ENCODE results near the gene TRMT61A. TPM values are rescaled to one million over a fixed set of nuclear protein-coding genes. Genes with fewer than 3 reads are reported as not detected.

TRMT61A gene
- total RNA-seq, 1 donor from 2014 or later = 6.1 TPM

- peak overlapping the region; percentile 73 for H3K4me3 Mint-ChIP-seq (ENCODE audit: unreplicated experiment)
- H3K36me3 Mint-ChIP-seq (ENCODE audit: low read depth, unreplicated experiment) = peaks cover 11% of the 10 kb centered on the region
- peaks cover 4% of the 10 kb centered on the region for H3K4me1 Mint-ChIP-seq (ENCODE audit: unreplicated experiment)
- no peak for TF ChIP-seq CTCF (IDR thresholded peaks at IDR 0.05; ENCODE audit: unreplicated experiment)
- peaks cover 12% of the 10 kb centered on the region for H3K27me3 Mint-ChIP-seq (ENCODE audit: unreplicated experiment)
- no peak for DNase-seq (ENCODE audit: low spot score)
- H3K27ac Mint-ChIP-seq (ENCODE audit: unreplicated experiment) = no peak overlapping the region
- H3K9me3 Mint-ChIP-seq (ENCODE audit: unreplicated experiment) = no peaks in the 10 kb centered on the region
Observed at GRCh38 chr14:103551338-103551762, 22.4 kb downstream of the TRMT61A start.

GRCh38 chr14:103552011-103552845 is 23.2 kb downstream of the TRMT61A start:
- Mint-ChIP-seq H3K9me3 (ENCODE audit: unreplicated experiment) (no peaks in the 10 kb centered on the region), H3K4me1 (ENCODE audit: unreplicated experiment) (peaks cover 4% of the 10 kb centered on the region), H3K27ac (ENCODE audit: unreplicated experiment) (no peak overlapping the region), H3K27me3 (ENCODE audit: unreplicated experiment) (peaks cover 10% of the 10 kb centered on the region), H3K4me3 (ENCODE audit: unreplicated experiment) (no peak overlapping the region), H3K36me3 (ENCODE audit: low read depth, unreplicated experiment) (peaks cover 11% of the 10 kb centered on the region)
- DNase-seq (ENCODE audit: low spot score) = no peak
- TF ChIP-seq CTCF (IDR thresholded peaks at IDR 0.05; ENCODE audit: unreplicated experiment) = no peak

- H3K27ac Mint-ChIP-seq (ENCODE audit: unreplicated experiment) = no peak overlapping the region
- H3K36me3 Mint-ChIP-seq (ENCODE audit: low read depth, unreplicated experiment) = peaks cover 11% of the 10 kb centered on the region
- DNase-seq (ENCODE audit: low spot score) = no peak
- no peak overlapping the region for H3K4me3 Mint-ChIP-seq (ENCODE audit: unreplicated experiment)
- H3K9me3 Mint-ChIP-seq (ENCODE audit: unreplicated experiment) = no peaks in the 10 kb centered on the region
- H3K4me1 Mint-ChIP-seq (ENCODE audit: unreplicated experiment) = peaks cover 4% of the 10 kb centered on the region
- TF ChIP-seq CTCF (IDR thresholded peaks at IDR 0.05; ENCODE audit: unreplicated experiment) = no peak
- peaks cover 8% of the 10 kb centered on the region for H3K27me3 Mint-ChIP-seq (ENCODE audit: unreplicated experiment)
Observed at GRCh38 chr14:103552846-103553210, 23.8 kb downstream of the TRMT61A start.

GRCh38 chr14:103555559-103556337 is 26.8 kb downstream of the TRMT61A start:
- peaks cover 21% of the 10 kb centered on the region for H3K4me1 Mint-ChIP-seq (ENCODE audit: unreplicated experiment)
- no peaks in the 10 kb centered on the region for H3K9me3 Mint-ChIP-seq (ENCODE audit: unreplicated experiment)
- H3K27ac Mint-ChIP-seq (ENCODE audit: unreplicated experiment) = no peak overlapping the region
- TF ChIP-seq CTCF (IDR thresholded peaks at IDR 0.05; ENCODE audit: unreplicated experiment) = no peak
- H3K27me3 Mint-ChIP-seq (ENCODE audit: unreplicated experiment) = peaks cover 8% of the 10 kb centered on the region
- DNase-seq (ENCODE audit: low spot score) = no peak
- no peak overlapping the region for H3K4me3 Mint-ChIP-seq (ENCODE audit: unreplicated experiment)
- peaks cover 36% of the 10 kb centered on the region for H3K36me3 Mint-ChIP-seq (ENCODE audit: low read depth, unreplicated experiment)
